PC-9 (cell line): ENCODE data around the gene TTBK1.

Experiments used
- CTCF ChIP-seq: fragments of 200-600 bp; sonication (generic); conservative IDR thresholded peaks from 2 replicates; pipeline ENCODE4 v1.6.1; 2017; ENCODE audit warnings: mixed run types, antibody characterized with exemption, mild to moderate bottlenecking, moderate library complexity
- EZH2 ChIP-seq: fragments of 200-600 bp; sonication (generic); IDR thresholded peaks from 2 replicates; pipeline ENCODE4 v1.8.0; 2017; ENCODE audit warnings: antibody characterized with exemption, low read depth

GRCh38 chr6:43282060-43282459, 38.8 kb downstream of the TTBK1 start:
- TF ChIP-seq CTCF (no peak), EZH2 (no peak)
